ENCODE measurements around the gene PPDPF.
"Not testable (repeated sequence)": the region's sequence is repeated elsewhere in the genome, so short reads cannot be mapped to it uniquely, and the experiment has no call there.

The PPDPF gene, protein sequence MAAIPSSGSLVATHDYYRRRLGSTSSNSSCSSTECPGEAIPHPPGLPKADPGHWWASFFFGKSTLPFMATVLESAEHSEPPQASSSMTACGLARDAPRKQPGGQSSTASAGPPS

DNA sequence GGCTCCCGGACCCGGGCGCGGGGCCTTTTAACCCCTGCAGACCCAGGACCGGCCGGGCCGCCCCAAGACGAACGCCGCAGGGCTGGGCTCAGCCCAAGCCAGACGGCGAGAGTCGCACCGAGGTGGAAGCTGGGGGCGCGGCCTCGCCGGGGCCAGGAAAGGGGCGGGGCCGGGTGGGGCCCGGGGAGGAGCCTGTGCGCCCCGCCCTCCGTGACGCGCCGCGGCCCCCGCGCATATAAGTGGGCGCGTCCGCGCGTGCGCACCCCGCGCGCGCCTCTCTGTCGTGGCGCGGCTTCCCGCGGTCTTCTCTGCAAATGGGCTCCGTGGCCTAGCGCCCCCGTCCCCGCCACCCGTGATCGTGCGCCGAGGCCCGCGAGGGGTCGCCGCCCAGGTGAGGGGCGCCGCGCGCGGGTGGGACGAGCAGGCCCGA, at the start of gene PPDPF:
Gene PPDPF, plus strand, starts transcription at position 262 of the 430 bp plus-strand sequence. CDS start 544 bp downstream, outside the sequence.
- peak; percentile 92 for DNase-seq

DNA sequence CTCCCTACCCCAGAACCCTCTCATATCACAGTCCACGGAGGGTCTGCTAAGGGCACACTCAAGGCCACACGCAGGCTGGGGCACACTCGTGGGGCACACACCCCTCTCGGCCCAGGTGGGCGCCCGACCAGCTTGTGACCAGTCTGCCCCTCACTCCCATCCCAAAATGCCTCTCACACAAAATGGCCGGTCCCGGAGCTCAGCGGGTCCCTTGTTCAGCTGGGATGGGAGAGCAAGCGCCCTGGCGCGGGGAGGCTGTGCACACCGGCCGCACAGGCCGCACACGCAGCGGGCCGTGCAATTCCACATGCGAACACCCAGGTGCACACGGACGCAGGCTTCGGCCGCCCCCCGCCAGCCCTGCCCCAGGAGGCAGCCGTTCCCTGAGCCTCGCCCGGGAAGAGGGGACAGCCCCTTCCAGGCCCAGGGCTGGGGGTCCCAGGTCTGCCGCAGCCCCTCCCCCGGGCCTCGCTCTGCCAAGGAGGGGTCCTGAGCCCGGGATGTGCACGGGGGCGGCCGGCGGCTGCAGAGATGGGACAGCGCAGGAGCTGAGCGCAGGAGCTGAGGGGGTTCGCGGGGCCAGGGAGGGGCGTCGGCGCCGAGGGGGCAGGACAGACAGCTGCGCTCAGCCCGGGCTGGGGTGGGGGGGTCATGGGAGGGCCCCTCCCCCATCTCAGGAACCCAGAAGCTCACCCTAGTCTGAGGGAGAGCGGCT, 49.4 kb upstream of the PPDPF start:
- no peak for DNase-seq

DNA sequence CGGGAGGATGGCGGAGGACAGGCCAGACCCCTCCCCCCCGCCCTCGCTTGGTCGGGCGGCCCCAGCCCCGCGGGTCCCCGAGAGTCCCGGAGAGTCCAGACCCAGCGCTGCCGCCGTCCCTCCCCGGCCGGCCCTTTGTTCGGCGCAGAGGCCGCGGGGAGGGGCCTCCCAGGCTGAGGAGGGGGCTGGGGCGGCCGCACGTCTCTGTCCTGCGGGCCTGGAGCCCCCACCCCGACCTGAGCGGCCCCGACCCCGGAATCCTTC, 48.9 kb upstream of the PPDPF start:
- DNase-seq = no peak

DNA sequence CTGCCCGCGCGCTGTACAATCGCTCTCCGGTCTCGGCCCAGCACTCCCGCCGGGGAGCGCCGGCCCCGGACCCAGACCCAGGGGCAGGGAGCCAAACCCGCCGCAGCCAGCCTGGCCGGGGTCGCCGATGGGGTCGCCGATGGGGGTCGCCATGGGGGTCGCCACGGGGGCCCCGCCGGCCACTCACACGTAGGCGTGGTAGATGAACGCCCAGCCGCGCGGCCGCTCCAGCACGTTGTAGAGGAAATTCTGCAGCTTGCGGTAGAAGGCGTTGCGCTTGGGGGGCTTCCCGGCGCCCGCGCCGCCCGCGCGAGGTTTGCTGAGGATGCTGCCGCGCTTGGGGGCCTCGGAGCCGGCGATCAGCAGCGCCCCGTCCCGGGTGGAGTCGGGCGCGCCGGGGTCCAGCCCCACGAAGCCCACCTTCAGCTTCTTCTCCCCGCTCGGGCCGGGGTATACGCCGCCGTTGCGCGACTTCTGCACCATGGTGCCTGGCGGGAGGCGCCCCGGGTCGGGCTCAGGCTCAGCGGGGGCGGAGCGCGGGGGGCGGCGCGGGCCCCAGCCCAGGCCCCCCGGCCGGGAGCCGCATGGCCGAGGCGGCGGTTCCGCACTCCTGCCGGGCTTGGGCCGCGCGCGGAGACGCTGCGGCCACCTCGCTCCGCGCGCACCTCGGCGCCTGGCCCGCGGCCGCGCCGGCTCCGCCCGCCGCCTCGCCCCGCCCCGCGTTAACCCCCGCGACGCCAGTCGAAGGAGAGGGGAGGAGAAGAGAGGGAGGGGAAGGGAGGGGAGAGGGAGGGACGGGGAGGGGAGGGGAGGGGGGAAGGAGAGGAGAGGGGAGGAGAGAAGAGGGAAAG, 48.4 kb upstream of the PPDPF start, which contains the start of gene KCNQ2:
Gene KCNQ2, minus strand, starts transcription at position 675 of the 851 bp plus-strand sequence. Its CDS starts 192 bp downstream, at position 483.
- no peak for DNase-seq

DNA sequence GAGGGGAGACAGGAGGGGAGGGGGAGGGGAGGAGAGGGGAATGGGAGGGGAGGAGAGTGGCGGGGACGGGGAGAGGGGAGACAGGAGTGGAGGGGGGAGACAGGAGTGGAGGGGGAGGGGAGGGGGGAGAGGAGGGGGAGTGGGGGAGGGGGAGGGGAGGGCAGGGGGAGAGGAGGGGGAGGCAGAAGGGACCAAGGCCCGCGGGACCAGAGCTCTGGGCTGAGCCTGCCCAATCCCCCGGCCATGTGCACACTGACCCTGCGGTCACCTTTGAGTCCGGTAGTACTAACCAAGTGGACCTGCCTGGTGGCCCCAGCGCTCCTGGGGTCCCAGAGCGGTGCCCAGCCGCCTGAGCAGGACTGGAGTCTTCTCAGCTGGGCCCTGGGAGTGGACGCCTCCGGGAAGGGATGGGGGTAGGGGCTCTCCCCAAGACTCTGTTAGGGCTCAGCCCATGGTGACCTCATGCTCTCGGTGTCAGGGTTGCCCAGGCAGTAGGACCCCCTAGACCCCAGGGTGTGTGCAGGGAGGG, 47.6 kb upstream of the PPDPF start:
- no peak for DNase-seq

DNA sequence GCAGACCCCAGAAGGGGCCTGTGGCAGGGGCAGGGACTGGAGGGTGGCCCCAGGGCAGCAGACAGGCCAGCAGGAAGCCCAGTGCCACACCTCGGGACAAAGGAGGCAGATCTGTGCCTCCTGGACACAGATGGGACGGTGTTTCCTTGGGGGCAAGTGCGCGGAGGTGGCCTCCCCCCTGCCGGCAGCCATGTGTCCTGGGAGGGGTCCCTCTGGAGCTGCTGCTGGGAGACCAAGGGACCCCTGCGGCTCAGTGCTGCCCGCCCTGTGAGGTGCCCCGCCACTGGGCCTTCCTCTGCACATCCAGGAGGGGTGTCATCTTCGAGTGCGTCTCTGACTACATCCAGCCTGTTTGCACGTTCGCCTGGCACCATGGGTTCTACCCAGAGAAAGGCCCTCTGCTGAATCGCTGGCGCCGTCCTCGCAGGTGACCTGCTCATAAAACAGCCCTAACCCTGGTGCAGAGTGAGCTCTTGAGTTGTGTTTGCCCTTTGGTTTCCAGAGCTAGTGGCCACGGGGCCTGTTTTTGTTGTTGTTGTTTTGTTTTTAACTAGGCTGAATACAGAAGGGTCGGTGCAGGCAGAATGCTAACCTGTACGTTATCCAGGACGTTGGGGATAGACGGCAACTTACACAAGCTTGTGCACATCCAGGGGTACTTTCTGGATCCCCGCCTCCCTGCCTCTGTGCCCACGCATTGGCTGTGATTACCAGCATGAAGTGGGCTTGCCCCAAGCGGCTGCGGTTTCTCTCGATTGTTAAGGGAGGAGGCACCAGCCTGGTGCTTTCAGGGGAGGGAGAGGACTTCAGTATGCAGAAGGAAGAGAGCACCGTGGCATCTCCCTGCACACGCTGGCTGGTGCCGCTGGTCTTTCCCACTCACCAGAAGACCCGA, 46.8 kb upstream of the PPDPF start:
- no peak for DNase-seq

DNA sequence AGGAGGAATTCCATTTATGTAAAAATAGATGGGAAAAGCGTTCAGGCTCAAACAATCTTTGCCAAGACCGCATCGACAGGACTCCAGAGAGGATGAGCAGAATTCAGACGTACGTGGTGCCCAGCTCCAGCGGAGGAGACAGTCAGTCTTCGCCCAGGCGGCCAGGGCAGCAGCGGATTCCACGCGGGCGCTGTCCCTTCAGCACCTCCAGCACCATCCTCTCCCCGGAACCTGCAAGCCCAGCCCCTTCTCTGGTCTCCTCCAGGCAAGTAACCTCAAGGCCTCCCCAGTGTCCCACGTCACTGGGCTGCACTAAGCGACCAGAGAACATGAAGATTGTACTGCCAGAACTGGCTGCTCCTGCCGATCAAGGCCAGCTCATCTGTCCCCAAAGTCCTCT, 45.4 kb upstream of the PPDPF start:
- no peak for DNase-seq

DNA sequence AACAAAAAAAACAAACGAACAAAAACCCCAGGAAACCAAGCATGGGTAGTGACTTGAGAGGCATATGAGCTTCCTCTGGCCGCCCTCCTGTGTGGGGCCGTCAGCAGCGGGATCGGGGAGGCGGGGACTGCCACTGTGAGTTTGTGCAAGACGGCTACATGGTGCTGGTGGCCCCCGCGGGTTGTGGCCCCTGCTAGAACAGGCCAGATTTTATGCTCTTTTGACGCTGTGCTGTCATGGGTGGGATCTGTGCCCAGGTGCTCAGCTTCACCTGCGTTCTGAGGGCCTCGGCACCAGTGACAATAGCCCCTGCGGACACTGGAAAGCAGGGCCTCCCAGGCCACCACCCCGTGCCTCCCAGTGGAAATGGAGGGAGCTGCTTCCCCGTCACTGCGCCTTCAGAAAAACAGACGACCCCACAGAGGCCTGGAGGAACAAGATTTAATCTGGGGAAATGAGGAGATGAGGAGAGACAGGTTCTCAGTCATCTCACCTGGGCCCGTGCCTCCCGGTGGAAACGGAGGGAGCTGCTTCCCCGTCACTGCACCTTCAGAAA, 43.4 kb upstream of the PPDPF start:
- no peak for DNase-seq

DNA sequence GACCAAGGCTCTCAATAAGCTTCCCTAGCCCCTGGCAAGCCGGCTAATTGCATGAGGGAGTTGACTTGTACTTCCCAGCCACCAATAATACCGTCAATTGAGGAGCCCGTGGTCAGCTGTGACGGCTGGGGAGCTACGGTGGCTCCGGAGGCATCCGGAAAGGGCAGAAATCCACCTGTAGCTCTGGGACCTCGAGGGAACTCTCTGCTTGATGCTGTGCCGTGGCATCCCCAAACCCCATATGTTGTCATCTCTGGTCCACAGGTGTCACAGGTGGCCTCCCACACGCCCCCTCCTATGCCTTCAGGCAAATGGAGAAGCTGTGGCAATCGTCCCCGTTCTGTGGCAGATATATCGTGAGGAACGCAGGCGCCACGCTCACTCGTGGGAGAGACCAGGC, 42.6 kb upstream of the PPDPF start:
- DNase-seq = no peak

DNA sequence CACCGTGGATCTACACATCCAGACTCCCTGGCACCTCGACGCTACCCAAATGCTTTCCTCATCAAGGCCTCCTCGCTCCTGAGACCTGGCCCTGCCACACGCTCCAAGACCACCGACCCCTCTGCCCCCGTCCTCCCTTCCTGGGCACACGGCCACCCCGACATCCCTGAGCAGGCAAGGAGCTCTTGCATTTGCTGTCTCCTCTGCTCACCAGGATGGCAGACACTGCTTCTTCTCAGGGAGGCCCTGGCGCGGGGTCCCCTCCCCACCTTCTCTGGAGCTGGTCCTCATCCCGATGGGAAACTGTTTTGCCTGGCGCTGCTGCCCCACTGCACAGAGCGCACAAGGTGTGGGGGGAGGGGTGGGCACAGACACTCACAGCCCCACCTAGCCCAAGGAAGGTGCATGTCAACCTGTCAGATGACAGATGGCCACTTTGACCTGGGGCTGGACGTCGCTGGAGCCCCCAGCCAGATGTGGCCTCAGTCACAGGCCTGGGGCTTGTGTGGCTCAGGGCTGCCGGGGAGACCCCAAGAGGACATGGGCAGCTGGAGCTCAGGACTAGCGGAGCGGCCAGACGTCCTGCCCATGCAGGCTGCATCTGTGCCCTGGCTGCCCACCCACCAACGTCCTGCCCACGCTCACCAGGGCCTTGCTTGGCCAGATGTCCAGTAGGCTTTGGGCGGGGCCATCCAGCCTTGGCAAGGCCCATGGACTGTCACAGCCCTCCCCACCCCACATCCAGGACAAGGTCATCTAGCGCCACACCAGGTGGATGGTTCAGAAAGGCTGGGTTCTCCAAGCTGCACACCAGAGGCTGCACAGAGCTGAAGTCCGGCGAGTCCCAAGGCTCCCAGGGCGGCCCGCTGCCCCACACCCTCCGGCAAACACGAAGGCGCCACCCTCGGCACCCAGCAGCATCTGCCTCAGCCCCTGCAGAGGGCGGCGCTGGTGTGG, 41.9 kb upstream of the PPDPF start:
- DNase-seq = no peak

DNA sequence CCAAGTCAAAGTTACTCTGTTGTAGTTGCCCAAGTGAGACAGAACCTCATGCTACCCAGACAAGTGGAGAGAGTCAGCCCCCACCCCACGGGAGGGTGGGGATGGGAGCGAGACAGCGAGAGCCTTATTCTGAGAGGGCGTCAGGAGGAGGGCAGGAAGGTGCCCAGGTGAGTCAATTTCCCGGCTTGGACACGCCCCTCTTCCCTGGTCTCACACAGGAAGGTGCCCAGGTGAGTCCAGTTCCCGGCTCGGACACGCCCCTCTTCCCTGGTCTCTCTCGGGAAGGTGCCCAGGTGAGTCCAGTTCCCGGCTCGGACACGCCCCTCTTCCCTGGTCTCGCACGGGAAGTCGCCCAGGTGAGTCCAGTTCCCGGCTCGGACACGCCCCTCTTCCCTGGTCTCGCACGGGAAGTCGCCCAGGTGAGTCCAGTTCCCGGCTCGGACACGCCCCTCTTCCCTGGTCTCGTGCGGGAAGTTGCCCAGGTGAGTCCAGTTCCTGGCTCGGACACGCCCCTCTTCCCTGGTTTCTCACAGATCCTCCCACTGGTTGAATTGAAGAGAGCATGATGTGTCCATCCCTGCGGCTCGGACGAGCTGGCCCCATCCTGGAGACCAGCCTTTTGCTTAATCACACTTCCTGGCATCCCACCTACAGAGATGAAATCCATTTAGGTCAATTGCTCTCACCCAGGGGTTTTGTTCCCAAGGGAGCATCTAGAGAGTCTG, 40.7 kb upstream of the PPDPF start:
- DNase-seq = not testable (repeated sequence)

DNA sequence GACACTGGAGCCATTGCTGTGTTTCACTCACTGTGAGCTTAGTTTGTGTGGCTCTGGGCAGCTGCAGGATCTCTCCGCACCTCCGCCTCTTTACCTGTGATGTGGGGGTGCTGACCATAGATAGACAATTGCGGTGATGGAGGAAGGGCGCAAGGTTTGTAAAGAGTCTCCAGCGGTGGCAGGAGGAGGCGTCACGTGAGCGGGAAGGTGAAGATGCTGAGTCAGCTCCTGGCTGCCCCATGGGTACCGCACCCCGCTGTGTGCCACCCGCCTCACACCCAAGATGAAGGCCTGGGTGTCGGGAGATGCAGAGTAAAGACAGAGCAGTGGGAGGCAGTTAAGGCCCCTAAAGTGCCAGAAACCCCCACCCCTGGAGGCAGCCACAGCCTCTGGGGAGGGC, 39.1 kb upstream of the PPDPF start:
- no peak for DNase-seq

DNA sequence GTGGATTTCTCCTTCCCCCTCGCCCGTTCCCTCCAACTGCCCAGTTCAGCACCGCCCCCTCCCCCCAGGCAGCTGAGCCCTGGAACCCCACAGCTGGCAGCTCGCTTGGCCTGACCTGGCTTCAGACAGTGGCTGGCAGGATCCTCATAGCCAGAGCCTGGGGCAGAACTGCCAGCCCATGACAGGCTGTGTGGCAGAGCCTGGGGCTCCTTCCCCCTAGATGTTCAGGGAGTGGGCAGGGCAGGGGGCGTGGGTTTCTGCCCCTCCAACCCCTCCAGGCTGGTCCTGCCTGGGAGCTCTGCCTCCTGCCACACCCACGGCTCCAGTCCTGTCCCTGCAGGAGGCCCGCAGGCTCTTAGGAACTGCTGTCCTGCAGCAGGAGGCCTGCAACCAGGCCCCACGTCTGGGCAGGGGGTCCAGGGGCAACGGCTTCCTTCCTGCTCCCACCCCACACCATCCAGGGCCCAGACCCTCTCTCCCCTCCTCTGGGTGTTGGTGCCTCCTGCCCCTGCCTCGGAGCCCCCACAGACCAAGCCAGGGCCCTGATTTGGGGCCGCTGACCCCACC, 38.5 kb upstream of the PPDPF start:
- no peak for DNase-seq

DNA sequence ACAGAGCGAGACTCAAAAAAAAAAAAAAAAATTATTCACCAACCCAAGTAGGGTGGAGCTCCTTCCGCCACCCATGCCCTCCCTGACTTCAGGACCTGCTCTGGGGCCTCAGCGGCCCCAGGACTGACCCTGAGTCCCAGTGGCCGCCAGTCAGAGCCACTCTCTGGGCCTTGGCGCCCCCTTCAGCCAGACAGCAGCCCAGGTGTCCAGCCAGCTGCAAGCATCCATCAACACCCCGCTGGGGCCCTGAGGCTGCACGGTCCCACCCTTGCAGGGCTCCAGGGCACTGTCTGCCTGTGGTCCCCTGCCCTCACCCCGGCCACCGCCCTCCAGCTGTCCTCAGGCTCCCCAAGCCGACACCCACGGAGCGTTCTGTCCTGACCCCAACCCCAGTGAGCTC, 36.7 kb upstream of the PPDPF start:
- no peak for DNase-seq

DNA sequence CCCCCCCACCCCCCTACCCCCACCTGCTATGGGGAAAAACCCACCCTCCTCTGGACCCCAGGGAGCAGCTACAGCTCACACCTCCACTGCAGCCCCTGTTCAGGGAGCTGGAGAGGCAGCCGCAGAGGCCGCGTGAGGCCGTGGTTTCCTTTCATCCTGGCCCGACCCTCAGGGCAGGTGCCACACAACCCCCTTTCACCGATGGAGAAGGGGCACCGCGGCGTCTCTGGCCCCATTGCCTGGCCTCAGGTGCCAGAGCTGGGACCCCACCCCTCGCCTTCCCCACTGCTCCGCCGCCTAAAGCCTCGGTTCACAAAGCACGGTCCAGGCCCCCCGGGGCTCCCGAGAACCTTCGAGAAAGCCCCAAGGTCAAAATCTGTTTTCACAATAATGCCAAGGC, 36.3 kb upstream of the PPDPF start:
- no peak for DNase-seq

DNA sequence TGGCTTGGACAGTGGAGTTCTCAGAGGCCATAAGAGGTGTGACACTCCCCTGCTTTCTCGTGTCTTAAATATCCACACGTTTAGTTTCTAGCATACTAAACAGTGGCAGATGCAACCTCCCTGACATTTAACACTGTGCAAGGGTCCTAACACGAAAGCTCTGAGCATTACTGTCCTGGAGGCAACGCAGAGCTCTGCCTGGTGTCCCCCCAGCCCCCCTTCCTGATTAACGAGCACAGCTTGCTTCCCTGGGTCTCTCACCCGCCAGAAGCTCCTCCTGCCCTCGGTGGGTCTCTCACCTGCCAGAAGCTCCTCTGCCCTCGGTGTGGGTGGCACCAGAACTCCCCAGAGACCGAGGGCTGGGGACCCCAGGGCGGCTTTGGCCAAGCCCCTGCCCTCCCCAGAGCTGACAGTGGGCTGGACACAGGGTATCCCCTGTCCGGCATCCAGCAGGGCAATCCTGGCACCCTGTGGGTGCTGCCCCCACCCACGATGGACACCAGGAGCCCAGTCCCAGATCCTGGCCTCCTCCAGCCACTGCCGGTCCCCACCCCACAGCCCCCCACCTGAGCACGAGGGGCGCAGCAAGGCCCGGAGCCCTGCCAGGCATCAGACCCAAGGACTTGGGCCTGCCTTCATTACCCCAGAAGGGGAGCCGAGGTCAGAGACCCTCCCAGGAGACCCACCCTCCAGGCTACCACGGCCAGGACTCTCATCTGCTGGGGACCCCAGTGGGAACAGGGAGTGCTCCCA, 35.7 kb upstream of the PPDPF start:
- no peak for DNase-seq

DNA sequence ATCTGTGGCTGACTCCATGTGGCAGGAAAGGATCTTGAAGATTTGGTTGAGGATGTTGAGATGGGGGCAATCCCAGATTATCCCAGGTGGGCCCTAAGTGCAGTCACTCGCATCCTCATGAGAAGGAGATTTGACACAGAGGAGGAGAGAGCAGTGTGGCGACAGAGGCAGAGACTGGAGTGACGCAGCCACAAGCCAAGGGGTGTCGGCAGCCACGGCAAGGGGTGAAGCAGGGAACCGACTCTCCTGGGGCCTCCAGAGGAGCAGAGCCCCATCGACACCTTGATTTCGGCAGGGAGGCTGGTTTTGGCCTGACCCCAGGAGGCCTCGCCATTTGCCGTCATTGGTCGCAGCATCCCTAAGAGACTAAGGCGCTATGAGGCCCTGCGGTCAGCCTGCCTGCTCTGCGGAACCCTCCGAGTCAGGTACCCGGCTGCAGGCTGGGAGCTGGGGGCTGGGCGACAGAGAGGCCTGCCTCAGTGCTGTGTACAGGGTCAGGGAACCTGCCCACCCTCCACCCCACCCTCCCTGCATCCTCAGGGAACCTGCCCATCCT, 34.2 kb upstream of the PPDPF start:
- no peak for DNase-seq

DNA sequence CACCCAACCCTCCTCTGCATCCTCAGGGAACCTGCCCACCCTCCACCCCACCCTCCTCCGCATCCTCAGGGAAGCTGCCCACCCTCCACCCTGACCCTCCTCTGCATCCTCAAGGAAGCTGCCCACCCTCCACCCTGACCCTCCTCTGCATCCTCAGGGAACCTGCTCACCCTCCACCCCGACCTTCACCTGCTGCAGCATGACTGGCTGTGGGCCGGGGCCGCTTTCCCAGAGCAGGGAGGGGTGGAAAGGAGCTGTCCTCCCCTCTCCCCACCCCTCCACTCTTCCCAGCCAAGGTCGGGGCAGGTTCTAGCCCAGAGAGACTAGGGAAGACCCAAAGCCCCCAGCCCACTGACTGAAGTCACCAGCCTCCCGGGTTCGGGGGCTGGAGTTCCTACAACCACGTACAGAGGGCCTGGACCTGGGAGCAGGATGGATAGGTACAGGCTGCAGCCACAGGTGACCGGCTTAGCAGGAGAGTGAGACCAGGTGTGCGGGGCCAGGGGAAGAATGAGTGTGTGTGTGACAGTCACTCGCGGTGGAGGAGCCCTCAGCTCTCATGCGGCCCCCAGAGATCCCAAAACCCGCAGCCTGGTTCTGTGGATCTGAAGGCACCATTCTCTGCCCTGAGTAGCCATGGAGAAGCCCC, 33.3 kb upstream of the PPDPF start:
- DNase-seq = no peak

All from right forelimb (tissue), 1 donor.